HepG2 (cell line): Measurements from ENCODE around the gene IFI35. TPM values are rescaled to one million over a fixed set of nuclear protein-coding genes. Genes with fewer than 3 reads are reported as not detected.

Experiments
- CBX1 ChIP-seq: IDR thresholded peaks from one replicate; pipeline ENCODE4 v1.6.1; 2016; ENCODE audit warnings: antibody characterized with exemption, low read depth
- CC2D1A ChIP-seq: sonication (generic); formaldehyde crosslinking; IDR thresholded peaks from 2 replicates; pipeline ENCODE4 v1.8.1; 2023; ENCODE audit warnings: mild to moderate bottlenecking, missing genetic modification reagents
- EHMT2 ChIP-seq: fragments of 200-600 bp; sonication (generic); IDR thresholded peaks from 2 replicates; pipeline ENCODE4 v1.7.0; 2017; ENCODE audit warnings: antibody characterized with exemption, low read depth, low read length, borderline replicate concordance
- HOMEZ ChIP-seq: IDR thresholded peaks from 2 replicates; pipeline ENCODE4 v1.6.1; 2016; ENCODE audit warnings: low read depth
- KAT8 ChIP-seq: IDR thresholded peaks from 2 replicates; pipeline ENCODE4 v1.6.1; 2016; ENCODE audit warnings: missing genetic modification reagents, missing compliant biosample characterization
- POLR2AphosphoS5 ChIP-seq: IDR thresholded peaks from 2 replicates; pipeline ENCODE4 v1.6.1; 2012; ENCODE audit warnings: low read depth, low read length
- SP1 ChIP-seq, 2 experiments: fragments of 450-650 bp in 1 of 2; sonication (generic) in 1 of 2; formaldehyde crosslinking in 1 of 2; IDR thresholded peaks; 2 replicates each; pipeline versions ENCODE4 v1.4.0 to v1.6.1; 2016 to 2020; ENCODE audit warnings: missing genetic modification reagents in 1 of 2
- STAT5B ChIP-seq: sonication (generic); formaldehyde crosslinking; IDR thresholded peaks from 2 replicates; pipeline ENCODE4 v1.4.0; 2020; ENCODE audit warnings: missing genetic modification reagents
- TCF7 ChIP-seq: sonication (generic); IDR thresholded peaks from 2 replicates; pipeline ENCODE4 v1.6.1; 2016; ENCODE audit warnings: antibody characterized with exemption, low read depth
- THRA ChIP-seq: sonication (generic); formaldehyde crosslinking; IDR thresholded peaks from 2 replicates; pipeline ENCODE4 v1.4.0; 2020; ENCODE audit warnings: missing genetic modification reagents, borderline replicate concordance
- ZNF44 ChIP-seq: sonication (generic); formaldehyde crosslinking; IDR thresholded peaks from 2 replicates; pipeline ENCODE4 v1.5.1; 2020; ENCODE audit warnings: mild to moderate bottlenecking, missing genetic modification reagents
- ZNF451 ChIP-seq: sonication (generic); formaldehyde crosslinking; IDR thresholded peaks from 2 replicates; pipeline ENCODE4 v1.5.0; 2020; ENCODE audit warnings: mild to moderate bottlenecking, missing genetic modification reagents
- ZNF550 ChIP-seq: sonication (generic); formaldehyde crosslinking; IDR thresholded peaks from 2 replicates; pipeline ENCODE4 v1.4.0; 2020; ENCODE audit warnings: mild to moderate bottlenecking, missing genetic modification reagents, borderline replicate concordance
- ZNF552 ChIP-seq: sonication (generic); formaldehyde crosslinking; IDR thresholded peaks from 2 replicates; pipeline ENCODE4 v1.9.0; 2022; ENCODE audit warnings: missing genetic modification reagents, mild to moderate bottlenecking, borderline replicate concordance
- ZNF616 ChIP-seq: sonication (generic); formaldehyde crosslinking; IDR thresholded peaks from 2 replicates; pipeline ENCODE4 v1.5.0; 2020; ENCODE audit warnings: low read depth, mild to moderate bottlenecking, missing genetic modification reagents
- ZNF670 ChIP-seq: sonication (generic); formaldehyde crosslinking; IDR thresholded peaks from 2 replicates; pipeline ENCODE4 v1.8.0; 2022; ENCODE audit warnings: mild to moderate bottlenecking, missing genetic modification reagents, borderline replicate concordance
- ZNF691 ChIP-seq: sonication (generic); formaldehyde crosslinking; IDR thresholded peaks from 2 replicates; pipeline ENCODE4 v1.4.0; 2020; ENCODE audit warnings: missing genetic modification reagents, low read depth, mild to moderate bottlenecking, borderline replicate concordance
- ZZZ3 ChIP-seq: sonication (generic); formaldehyde crosslinking; IDR thresholded peaks from 2 replicates; pipeline ENCODE4 v1.4.0; 2020; ENCODE audit warnings: missing genetic modification reagents, mild to moderate bottlenecking, borderline replicate concordance
- polyA plus RNA-seq, 8 experiments: library from polyadenylated mRNA; depleted of rRNA in 3 of 8; stranded (reverse) in 7 of 8; unstranded in 1 of 8; fragments of >200 nt; fragmentation: Illumina TruSeq in 4 of 8; extraction: Trizol in 4 of 8; gene quantifications; 2 replicates each; pipeline versions ENCODE4 v1.2.1 to v1.2.3, GENCODE V29; 2011 to 2016; ENCODE audit warnings: low read depth in 4 of 8, missing spikeins in 1 of 8, mixed read lengths in 1 of 8; ENCODE audit not compliant: insufficient read depth in 1 of 8
- total RNA-seq, 5 experiments: library from RNA; depleted of rRNA; stranded (reverse); fragments of >200 nt; fragmentation: Illumina TruSeq; extraction: Trizol; gene quantifications; 2 replicates each; pipeline ENCODE4 v1.2.3, GENCODE V29; 2016; ENCODE audit warnings: low read depth in 1 of 5
- TF ChIP-seq, protein P1 (sequence below): sonication (generic); formaldehyde crosslinking; IDR thresholded peaks from 2 replicates; pipeline ENCODE4 v1.4.0; 2020; ENCODE audit warnings: missing genetic modification reagents
- TF ChIP-seq, protein P2 (sequence below): sonication (generic); formaldehyde crosslinking; IDR thresholded peaks from 2 replicates; pipeline ENCODE4 v1.5.0; 2020; ENCODE audit warnings: missing genetic modification reagents

The IFI35 gene
- total and polyA plus RNA-seq, 2 of the 13 experiments (the other 11 are each of a cell fraction or from before 2014, with no cell fraction given): 28.9 to 38.1 TPM

DNA sequence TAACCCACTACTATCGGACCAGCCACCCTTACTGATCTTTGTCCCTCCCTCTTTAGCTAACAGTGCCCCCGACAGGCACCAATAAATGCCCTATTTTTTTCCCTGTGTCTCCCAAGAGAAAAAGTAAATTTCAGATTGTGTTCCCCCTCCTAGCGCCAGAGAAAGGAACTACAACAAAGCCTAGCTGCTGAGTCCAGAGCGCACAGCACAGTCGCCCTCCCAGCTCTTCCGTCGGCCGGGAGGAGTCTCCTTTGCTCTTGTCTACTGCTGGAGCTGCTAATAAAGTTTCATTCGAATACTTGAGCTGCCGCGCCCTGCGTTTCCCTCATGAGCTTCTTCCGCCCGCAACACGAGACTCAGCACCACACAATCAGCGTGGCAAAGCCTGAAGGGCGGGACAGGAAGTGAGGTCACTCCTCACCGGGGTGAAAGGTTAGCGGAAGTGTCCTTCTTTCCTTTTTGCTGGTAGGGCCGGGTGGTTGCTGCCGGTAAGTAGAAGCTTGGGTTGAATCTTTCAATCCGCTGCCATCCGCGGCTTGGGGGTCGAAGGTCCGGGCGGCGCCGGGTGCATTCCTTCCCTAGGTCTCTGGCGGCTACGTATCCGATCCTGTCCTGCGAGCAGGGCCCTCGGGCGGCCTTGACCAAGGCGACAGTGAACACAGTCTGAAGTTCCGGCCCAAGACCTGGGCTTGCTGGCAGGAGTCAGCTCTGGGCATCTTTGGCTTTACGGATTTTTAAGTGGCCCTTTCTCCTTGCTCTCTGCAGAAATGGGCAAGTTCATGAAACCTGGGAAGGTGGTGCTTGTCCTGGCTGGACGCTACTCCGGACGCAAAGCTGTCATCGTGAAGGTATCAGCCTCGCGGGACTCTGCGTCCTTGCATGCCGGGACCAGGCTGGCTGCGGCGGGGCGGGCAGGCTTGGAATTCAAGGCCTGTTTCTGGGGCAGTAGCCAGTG, 8.3 kb upstream of the IFI35 start, which contains the start of gene RPL27 (continued):
- TF ChIP-seq ZNF552 (CRISPR knock-in tag): peak; percentile 74; the same call in 1 of the 2 replicates
- peak; percentile 93 for TF ChIP-seq THRA (CRISPR knock-in tag)
- TF ChIP-seq EHMT2: no peak
- TF ChIP-seq TCF7: no peak
- TF ChIP-seq HOMEZ (CRISPR knock-in tag): peak; percentile 96
- peak; percentile 97 for TF ChIP-seq POLR2AphosphoS5
- TF ChIP-seq ZZZ3 (CRISPR knock-in tag): peak; percentile 100; the same call in 1 of the 2 replicates
- peak; percentile 99 for TF ChIP-seq ZNF670
- no peak; the same call in 1 of the 2 replicates for TF ChIP-seq STAT5B (CRISPR knock-in tag)
- peak; percentile 97 for TF ChIP-seq ZNF44 (CRISPR knock-in tag)
- TF ChIP-seq KAT8 (CRISPR knock-in tag): peak; percentile 100
- TF ChIP-seq CC2D1A (CRISPR knock-in tag): no peak; the same call in 1 of the 2 replicates
- TF ChIP-seq SP1 (IDR thresholded peaks at IDR 0.05): no peak
- TF ChIP-seq SP1 (CRISPR knock-in tag; IDR thresholded peaks at IDR 0.05): peak; percentile 98
- TF ChIP-seq ZNF691 (CRISPR knock-in tag): peak; percentile 99
- peak; percentile 21; the same call in 1 of the 2 replicates for TF ChIP-seq ZNF451 (CRISPR knock-in tag)
- peak; percentile 92 for TF ChIP-seq CBX1
- TF ChIP-seq ZNF616: no peak
- TF ChIP-seq, protein P1, sequence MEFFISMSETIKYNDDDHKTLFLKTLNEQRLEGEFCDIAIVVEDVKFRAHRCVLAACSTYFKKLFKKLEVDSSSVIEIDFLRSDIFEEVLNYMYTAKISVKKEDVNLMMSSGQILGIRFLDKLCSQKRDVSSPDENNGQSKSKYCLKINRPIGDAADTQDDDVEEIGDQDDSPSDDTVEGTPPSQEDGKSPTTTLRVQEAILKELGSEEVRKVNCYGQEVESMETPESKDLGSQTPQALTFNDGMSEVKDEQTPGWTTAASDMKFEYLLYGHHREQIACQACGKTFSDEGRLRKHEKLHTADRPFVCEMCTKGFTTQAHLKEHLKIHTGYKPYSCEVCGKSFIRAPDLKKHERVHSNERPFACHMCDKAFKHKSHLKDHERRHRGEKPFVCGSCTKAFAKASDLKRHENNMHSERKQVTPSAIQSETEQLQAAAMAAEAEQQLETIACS (CRISPR knock-in tag): no peak
- TF ChIP-seq, protein P2, sequence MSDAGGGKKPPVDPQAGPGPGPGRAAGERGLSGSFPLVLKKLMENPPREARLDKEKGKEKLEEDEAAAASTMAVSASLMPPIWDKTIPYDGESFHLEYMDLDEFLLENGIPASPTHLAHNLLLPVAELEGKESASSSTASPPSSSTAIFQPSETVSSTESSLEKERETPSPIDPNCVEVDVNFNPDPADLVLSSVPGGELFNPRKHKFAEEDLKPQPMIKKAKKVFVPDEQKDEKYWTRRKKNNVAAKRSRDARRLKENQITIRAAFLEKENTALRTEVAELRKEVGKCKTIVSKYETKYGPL: no peak
- TF ChIP-seq ZNF550 (CRISPR knock-in tag): 0 out of 2 replicates have a peak, but pooled peaks have one; percentile 51
